Suprapubic skin (tissue), 4 donors: ENCODE results near the gene MAP3K13. TPM values are rescaled to one million over a fixed set of nuclear protein-coding genes. Genes with fewer than 3 reads are reported as not detected.

Experiments used
- DNase-seq, 2 donors: peaks; one replicate each; pipeline ENCODE4 v3.0.0-alpha.2; 2019; ENCODE audit warnings: low spot score in 2 of 2
- H3K27ac ChIP-seq: fragments of 200-600 bp; sonication (generic); one replicate; pipeline ENCODE4 v1.5.1; 2019
- H3K27me3 ChIP-seq: fragments of 200-600 bp; sonication (generic); one replicate; pipeline ENCODE4 v1.5.1; 2019
- H3K36me3 ChIP-seq: fragments of 200-600 bp; sonication (generic); one replicate; pipeline ENCODE4 v1.5.1; 2019
- H3K4me1 ChIP-seq: fragments of 200-600 bp; sonication (generic); one replicate; pipeline ENCODE4 v1.5.1; 2019
- H3K4me3 ChIP-seq: fragments of 200-600 bp; sonication (generic); one replicate; pipeline ENCODE4 v1.5.1; 2019; ENCODE audit warnings: mild to moderate bottlenecking
- H3K9me3 ChIP-seq: fragments of 200-600 bp; sonication (generic); one replicate; pipeline ENCODE4 v1.5.1; 2019
- CTCF ChIP-seq, 2 donors: fragments of 200-600 bp in 1 of 2; fragments of 450-650 bp in 1 of 2; sonication (generic) in 1 of 2; IDR thresholded peaks; one replicate each; pipeline ENCODE4 v1.5.1; 2016 to 2019; ENCODE audit warnings: antibody characterized with exemption in 2 of 2, mild to moderate bottlenecking in 1 of 2, moderate library complexity in 1 of 2
- EP300 ChIP-seq: sonication (generic); formaldehyde crosslinking; IDR thresholded peaks from one replicate; pipeline ENCODE4 v1.6.1; 2017; ENCODE audit warnings: antibody characterized with exemption
- POLR2A ChIP-seq, 2 donors: fragments of 450-650 bp; IDR thresholded peaks; one replicate each; pipeline ENCODE4 v1.6.1; 2017; ENCODE audit warnings: antibody characterized with exemption in 2 of 2, mild to moderate bottlenecking in 2 of 2, moderate library complexity in 2 of 2
- POLR2AphosphoS5 ChIP-seq, 3 donors: sonication (generic); formaldehyde crosslinking; IDR thresholded peaks; one replicate each; pipeline ENCODE4 v1.6.1; 2017; ENCODE audit warnings: antibody characterized with exemption in 3 of 3
- WGBS: methylation state at CpG from one replicate; pipeline ENCODE4 v1.1.5; 2018; 5-methylcytosine and 5-hydroxymethylcytosine counted together
- total RNA-seq, 4 donors: library from RNA; depleted of rRNA; stranded (reverse); fragments of >200 nt; gene quantifications; one replicate each; pipeline ENCODE4 v1.1.0, GENCODE V29; 2016

MAP3K13 gene
- total RNA-seq, 4 donors from 2014 or later = 18.0 to 19.6 (median 18.6) TPM

- 83% methylated on average over 10 of the region's 10 CpGs for WGBS
- TF ChIP-seq POLR2A (IDR thresholded peaks at IDR 0.05) (no peak), POLR2AphosphoS5 (IDR thresholded peaks at IDR 0.05) (no peak), EP300 (no peak)
- Histone ChIP-seq H3K27me3 (no peaks in the 10 kb centered on the region), H3K4me3 (no peak overlapping the region), H3K36me3 (no peaks in the 10 kb centered on the region), H3K9me3 (no peaks in the 10 kb centered on the region), H3K4me1 (peaks cover 5% of the 10 kb centered on the region), H3K27ac (no peak overlapping the region)
- DNase-seq = no peak
These were observed 34.5 kb upstream of the MAP3K13 start for GRCh38 chr3:185328324-185329004.

GRCh38 chr3:185330238-185330637, 32.7 kb upstream of the MAP3K13 start:
- no peak overlapping the region for H3K27ac ChIP-seq
- no peaks in the 10 kb centered on the region for H3K36me3 ChIP-seq
- TF ChIP-seq CTCF (IDR thresholded peaks at IDR 0.05) (no peak), POLR2A (IDR thresholded peaks at IDR 0.05) (no peak), POLR2AphosphoS5 (IDR thresholded peaks at IDR 0.05) (no peak), EP300 (no peak)
- WGBS = 69% methylated on average over 6 of the region's 6 CpGs
- H3K4me3 ChIP-seq = no peak overlapping the region
- no peaks in the 10 kb centered on the region for H3K9me3 ChIP-seq
- H3K27me3 ChIP-seq = no peaks in the 10 kb centered on the region
- H3K4me1 ChIP-seq = peaks cover 5% of the 10 kb centered on the region
- no peak for DNase-seq

DNA sequence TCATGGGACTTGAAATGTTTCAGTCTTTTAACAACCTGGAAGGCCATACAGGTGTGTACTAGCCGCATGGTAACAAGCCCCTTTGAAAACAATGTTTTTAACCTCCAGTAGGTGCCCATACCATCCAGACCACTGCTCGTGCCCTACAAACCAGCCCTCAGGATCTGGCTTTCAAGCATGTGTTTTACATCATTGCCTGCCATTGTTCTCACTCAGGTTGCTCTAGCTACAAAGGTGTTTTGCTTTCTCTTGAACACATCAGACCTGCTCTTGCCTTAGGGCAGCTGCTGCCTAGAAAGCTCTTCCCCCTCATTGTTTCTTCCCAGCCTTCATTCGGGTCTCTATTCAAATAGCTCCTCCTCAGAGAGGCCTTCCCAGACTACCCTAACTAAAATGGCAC, 32.3 kb upstream of the MAP3K13 start:
- peaks cover 5% of the 10 kb centered on the region for H3K4me1 ChIP-seq
- TF ChIP-seq POLR2A (IDR thresholded peaks at IDR 0.05) (no peak), POLR2AphosphoS5 (IDR thresholded peaks at IDR 0.05) (no peak), CTCF (IDR thresholded peaks at IDR 0.05) (no peak), EP300 (no peak)
- DNase-seq = no peak
- no peak overlapping the region for H3K4me3 ChIP-seq
- no peaks in the 10 kb centered on the region for H3K9me3 ChIP-seq
- no peaks in the 10 kb centered on the region for H3K27me3 ChIP-seq
- WGBS = 86% methylated on average over 3 of the region's 3 CpGs
- no peaks in the 10 kb centered on the region for H3K36me3 ChIP-seq
- no peak overlapping the region for H3K27ac ChIP-seq

GRCh38 chr3:185332026-185332735, 30.8 kb upstream of the MAP3K13 start:
- no peaks in the 10 kb centered on the region for H3K9me3 ChIP-seq
- H3K4me3 ChIP-seq = no peak overlapping the region
- no peaks in the 10 kb centered on the region for H3K27me3 ChIP-seq
- H3K4me1 ChIP-seq = peaks cover 5% of the 10 kb centered on the region
- 31% methylated on average over 3 of the region's 3 CpGs for WGBS
- no peak for TF ChIP-seq POLR2A (IDR thresholded peaks at IDR 0.05)
- no peak for DNase-seq
- H3K36me3 ChIP-seq = no peaks in the 10 kb centered on the region
- H3K27ac ChIP-seq = no peak overlapping the region

- Histone ChIP-seq H3K27me3 (no peaks in the 10 kb centered on the region), H3K27ac (no peak overlapping the region), H3K4me1 (peaks cover 5% of the 10 kb centered on the region), H3K4me3 (no peak overlapping the region), H3K36me3 (no peaks in the 10 kb centered on the region), H3K9me3 (no peaks in the 10 kb centered on the region)
- DNase-seq = no peak
- TF ChIP-seq POLR2A (IDR thresholded peaks at IDR 0.05) (no peak), CTCF (IDR thresholded peaks at IDR 0.05) (no peak), EP300 (no peak), POLR2AphosphoS5 (IDR thresholded peaks at IDR 0.05) (no peak)
These were observed 27.1 kb upstream of the MAP3K13 start for GRCh38 chr3:185335799-185336198.

- H3K4me3 ChIP-seq = no peak overlapping the region
- DNase-seq = no peak
- WGBS = 77% methylated on average over 5 of the region's 5 CpGs
- no peak overlapping the region for H3K27ac ChIP-seq
- H3K4me1 ChIP-seq = no peaks in the 10 kb centered on the region
- no peaks in the 10 kb centered on the region for H3K9me3 ChIP-seq
- no peaks in the 10 kb centered on the region for H3K27me3 ChIP-seq
- TF ChIP-seq CTCF (IDR thresholded peaks at IDR 0.05) (no peak), POLR2A (IDR thresholded peaks at IDR 0.05) (no peak), EP300 (no peak), POLR2AphosphoS5 (IDR thresholded peaks at IDR 0.05) (no peak)
- H3K36me3 ChIP-seq = no peaks in the 10 kb centered on the region
These were observed 25.6 kb upstream of the MAP3K13 start for GRCh38 chr3:185337231-185337816.
